ENCODE measurements around the gene TAGLN.

The TAGLN gene

DNA sequence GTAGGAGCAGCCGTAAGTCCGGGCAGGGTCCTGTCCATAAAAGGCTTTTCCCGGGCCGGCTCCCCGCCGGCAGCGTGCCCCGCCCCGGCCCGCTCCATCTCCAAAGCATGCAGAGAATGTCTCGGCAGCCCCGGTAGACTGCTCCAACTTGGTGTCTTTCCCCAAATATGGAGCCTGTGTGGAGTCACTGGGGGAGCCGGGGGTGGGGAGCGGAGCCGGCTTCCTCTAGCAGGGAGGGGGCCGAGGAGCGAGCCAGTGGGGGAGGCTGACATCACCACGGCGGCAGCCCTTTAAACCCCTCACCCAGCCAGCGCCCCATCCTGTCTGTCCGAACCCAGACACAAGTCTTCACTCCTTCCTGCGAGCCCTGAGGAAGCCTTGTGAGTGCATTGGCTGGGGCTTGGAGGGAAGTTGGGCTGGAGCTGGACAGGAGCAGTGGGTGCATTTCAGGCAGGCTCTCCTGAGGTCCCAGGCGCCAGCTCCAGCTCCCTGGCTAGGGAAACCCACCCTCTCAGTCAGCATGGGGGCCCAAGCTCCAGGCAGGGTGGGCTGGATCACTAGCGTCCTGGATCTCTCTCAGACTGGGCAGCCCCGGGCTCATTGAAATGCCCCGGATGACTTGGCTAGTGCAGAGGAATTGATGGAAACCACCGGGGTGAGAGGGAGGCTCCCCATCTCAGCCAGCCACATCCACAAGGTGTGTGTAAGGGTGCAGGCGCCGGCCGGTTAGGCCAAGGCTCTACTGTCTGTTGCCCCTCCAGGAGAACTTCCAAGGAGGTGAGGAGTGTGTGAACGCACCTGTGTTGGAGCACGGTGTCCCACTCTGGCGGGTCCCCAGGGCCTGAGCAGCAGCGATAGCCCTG lies at the start of gene TAGLN:
Gene TAGLN (plus strand): TSS at position 318 of the 863 bp plus-strand sequence. CDS start 3,644 bp downstream, outside the sequence.
- DNase-seq = no peak
- in situ Hi-C loops (cut with MboI; ENCODE audit: low pct_unique_long_range_greater_than_20kb, low sequenced_read_pairs) = no loop called here

GRCh38 chr11:117152066-117152465 lies 47.1 kb upstream of the TAGLN start:
- in situ Hi-C loops (cut with MboI; ENCODE audit: low pct_unique_long_range_greater_than_20kb, low sequenced_read_pairs) = no loop called here
- DNase-seq = no peak

DNA sequence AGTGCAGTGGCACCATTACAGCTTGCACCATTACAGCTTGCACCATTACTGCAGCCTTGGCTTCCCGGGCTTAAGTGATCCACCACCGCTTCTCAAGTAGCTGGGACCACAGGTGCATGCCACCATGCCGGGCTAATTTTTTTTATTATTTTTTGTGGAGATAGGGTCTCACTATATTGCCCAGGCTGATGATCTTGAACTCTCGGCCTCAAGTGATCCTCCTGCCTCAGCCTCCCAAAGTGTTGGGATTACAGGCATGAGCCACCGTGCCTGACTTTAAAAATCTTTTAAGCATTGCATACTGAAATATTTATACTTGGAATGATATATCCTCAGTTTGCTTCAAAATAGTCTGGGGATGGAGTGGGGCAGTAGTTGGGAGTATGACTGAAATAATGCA lies 44.7 kb upstream of the TAGLN start:
- in situ Hi-C loops (cut with MboI; ENCODE audit: low pct_unique_long_range_greater_than_20kb, low sequenced_read_pairs) = no loop called here
- DNase-seq = no peak

DNA sequence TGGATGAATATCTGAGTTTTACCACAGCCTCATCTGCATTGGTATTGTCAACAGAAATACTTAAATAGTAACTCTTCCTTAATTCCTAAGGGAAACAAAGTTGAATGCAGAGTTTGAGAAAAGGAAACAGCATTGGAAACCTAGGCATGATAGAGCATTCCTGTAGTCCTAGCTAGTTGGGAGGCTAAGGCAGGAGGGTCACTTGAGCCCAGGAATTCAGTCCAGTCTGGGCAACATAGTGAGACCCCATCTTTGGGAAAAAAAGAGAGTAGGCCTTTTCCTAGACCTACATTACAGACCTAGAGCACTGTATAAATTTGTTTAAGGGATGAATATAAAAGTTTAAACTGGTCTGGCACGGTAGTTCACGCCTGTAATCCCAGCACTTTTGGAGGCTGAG lies 41.7 kb upstream of the TAGLN start:
- no peak for DNase-seq
- in situ Hi-C loops (cut with MboI; ENCODE audit: low pct_unique_long_range_greater_than_20kb, low sequenced_read_pairs) = no loop called here

- no peak for DNase-seq
- in situ Hi-C loops (cut with MboI; ENCODE audit: low pct_unique_long_range_greater_than_20kb, low sequenced_read_pairs) = no loop called here
These were observed 39.3 kb upstream of the TAGLN start for GRCh38 chr11:117159892-117160291.

DNA sequence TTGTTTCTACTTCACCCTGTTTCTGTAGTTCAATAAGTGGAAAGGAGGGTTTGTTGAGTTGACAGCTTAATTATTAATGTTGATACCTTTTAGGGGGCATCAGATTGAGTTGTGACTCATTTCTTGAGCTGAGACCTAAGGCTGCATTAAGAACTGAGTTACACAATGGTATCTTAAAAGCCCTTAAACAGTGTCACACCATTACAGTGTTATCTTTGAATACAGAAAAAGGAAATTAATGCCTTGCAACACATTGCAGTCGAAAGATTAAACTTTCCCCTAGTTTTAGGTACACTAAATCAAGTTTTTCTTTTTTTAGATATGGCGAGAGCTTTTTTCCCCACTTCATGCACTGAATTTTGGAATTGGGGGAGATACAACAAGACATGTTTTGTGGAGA lies 38.3 kb upstream of the TAGLN start:
- in situ Hi-C loops (cut with MboI; ENCODE audit: low pct_unique_long_range_greater_than_20kb, low sequenced_read_pairs) = no loop called here
- no peak for DNase-seq

DNA sequence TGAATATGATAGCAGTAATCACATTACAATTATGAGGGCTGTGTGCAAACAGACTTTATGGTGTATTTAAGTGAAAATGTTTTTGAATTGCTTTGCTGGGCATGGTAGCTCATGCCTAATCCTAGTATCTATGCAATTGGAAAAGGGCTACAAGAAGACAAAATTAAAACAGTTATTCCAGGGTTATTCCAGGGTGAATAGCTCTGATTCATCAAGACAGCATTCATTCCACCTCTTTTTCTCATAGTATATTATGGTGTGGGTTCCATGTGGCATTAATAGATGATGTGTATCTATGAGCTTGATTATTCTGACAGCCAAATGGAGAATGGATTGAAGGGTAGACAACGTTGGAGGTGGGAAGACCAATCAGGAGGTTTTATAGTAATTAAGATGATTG lies 32.7 kb upstream of the TAGLN start:
- DNase-seq = no peak
- in situ Hi-C loops (cut with MboI; ENCODE audit: low pct_unique_long_range_greater_than_20kb, low sequenced_read_pairs) = no loop called here

DNA sequence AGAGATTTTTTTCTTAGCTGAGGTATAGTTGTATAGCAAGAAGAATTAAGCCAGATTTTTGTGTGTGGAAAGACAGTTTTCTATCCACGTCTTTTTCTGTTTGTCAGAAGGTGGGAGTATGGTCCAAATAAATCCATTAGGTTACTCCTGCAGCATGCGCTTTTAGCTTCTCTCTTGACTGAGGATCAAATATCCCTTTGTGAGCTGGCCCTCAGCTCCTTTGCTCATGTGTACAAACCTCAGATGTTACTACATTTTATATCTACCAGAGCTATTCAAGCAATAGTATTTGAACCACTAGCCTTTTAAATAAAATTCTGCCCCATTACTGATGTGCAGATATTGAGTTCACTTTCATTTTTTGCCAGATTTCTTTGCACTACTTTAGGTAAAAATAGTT lies 29.4 kb upstream of the TAGLN start:
- DNase-seq = no peak
- in situ Hi-C loops (cut with MboI; ENCODE audit: low pct_unique_long_range_greater_than_20kb, low sequenced_read_pairs) = no loop called here

- in situ Hi-C loops (cut with MboI; ENCODE audit: low pct_unique_long_range_greater_than_20kb, low sequenced_read_pairs) = no loop called here
- DNase-seq = no peak
These were observed 29.0 kb upstream of the TAGLN start for GRCh38 chr11:117170210-117170609.

GRCh38 chr11:117171007-117171403 lies 28.2 kb upstream of the TAGLN start:
- in situ Hi-C loops (cut with MboI; ENCODE audit: low pct_unique_long_range_greater_than_20kb, low sequenced_read_pairs) = no loop called here
- DNase-seq = no peak

DNA sequence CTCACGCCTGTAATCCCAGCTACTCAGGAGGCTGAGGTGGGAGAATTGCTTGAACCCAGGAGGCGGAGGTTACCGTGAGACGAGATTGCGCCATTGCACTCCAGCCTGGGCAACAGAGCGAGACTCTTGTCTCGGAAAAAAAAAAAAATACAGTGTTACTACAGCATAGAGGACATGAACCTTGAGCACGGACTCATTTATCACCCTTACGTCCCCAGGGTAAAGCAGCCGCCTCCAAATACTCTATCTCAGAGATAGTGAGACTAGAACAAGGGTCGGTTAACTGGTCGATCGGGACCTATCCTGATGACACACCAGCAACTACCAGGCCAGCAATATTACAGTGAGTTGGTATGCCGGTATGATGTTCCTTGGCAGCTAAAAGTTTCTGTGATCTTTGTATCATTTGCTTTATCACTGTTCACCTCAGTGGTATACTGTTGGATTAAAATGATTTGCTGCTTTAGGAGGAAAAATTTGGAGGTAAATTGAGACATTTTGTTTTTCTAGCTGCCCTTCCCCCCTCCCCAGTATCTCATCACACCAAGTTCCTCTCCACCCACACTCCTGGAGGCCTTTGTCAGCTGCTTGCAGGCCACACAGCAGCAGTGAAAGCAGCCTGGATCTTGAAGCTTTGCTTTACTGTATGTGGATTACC lies 27.6 kb upstream of the TAGLN start:
- no peak for DNase-seq
- in situ Hi-C loops (cut with MboI; ENCODE audit: low pct_unique_long_range_greater_than_20kb, low sequenced_read_pairs) = no loop called here

DNA sequence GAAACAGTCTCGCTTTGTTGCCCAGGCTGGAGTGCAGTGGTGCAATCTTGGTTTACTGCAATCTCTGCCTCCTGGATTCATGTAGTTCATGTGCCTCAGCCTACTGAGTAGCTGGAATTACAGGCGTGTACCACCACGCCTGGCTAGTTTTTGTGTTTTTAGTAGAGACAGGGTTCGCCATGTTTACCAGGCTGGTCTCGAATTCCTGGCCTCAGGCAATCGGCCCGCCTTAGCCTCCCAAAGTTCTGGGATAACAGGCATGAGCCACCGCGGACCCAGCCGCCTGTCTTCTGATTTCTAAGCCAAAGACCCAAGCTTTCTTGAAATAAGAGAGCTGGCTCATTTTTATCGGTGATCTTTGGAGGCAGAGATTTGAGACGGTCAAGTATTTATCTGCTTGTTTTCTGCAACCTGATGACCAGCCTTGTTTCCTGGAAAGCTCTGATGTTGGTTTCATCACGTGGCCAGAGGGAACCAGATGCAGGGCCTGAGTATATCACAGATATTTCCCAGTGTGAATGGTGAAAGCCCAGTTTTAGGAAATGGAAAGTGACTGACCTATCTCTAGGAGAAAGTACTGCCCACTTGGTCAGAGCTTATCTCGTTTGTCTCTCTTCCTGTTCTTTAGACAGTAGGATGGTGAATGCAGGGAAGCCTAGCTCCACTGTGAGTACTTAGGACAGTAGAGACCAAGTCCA lies 26.3 kb upstream of the TAGLN start:
- no peak for DNase-seq
- in situ Hi-C loops (cut with MboI; ENCODE audit: low pct_unique_long_range_greater_than_20kb, low sequenced_read_pairs) = no loop called here

GRCh38 chr11:117175104-117175503 lies 24.1 kb upstream of the TAGLN start:
- in situ Hi-C loops (cut with MboI; ENCODE audit: low pct_unique_long_range_greater_than_20kb, low sequenced_read_pairs) = no loop called here
- no peak for DNase-seq

DNA sequence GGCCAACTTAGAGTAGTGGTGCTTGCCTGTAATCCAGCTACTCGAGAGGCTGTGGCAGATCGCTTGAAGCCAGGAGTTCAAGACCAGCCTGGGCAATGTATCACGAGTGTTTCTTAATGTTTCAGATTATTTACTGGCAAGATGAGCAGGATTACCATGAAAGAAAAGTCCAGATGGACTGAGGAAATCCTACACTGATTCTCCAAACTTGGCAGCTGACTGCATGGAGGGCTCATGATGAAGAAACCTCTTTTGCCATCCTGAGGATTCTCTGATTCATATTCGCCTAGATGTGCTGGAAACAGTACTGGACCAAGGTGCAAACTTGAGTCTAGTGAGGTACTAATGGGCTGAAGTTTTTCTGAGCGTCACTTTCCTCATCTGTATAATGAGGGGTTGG lies 23.4 kb upstream of the TAGLN start:
- DNase-seq = no peak
- in situ Hi-C loops (cut with MboI; ENCODE audit: low pct_unique_long_range_greater_than_20kb, low sequenced_read_pairs) = no loop called here

- DNase-seq = no peak
- in situ Hi-C loops (cut with MboI; ENCODE audit: low pct_unique_long_range_greater_than_20kb, low sequenced_read_pairs) = no loop called here
These were observed 23.0 kb upstream of the TAGLN start for GRCh38 chr11:117176186-117176585.

DNA sequence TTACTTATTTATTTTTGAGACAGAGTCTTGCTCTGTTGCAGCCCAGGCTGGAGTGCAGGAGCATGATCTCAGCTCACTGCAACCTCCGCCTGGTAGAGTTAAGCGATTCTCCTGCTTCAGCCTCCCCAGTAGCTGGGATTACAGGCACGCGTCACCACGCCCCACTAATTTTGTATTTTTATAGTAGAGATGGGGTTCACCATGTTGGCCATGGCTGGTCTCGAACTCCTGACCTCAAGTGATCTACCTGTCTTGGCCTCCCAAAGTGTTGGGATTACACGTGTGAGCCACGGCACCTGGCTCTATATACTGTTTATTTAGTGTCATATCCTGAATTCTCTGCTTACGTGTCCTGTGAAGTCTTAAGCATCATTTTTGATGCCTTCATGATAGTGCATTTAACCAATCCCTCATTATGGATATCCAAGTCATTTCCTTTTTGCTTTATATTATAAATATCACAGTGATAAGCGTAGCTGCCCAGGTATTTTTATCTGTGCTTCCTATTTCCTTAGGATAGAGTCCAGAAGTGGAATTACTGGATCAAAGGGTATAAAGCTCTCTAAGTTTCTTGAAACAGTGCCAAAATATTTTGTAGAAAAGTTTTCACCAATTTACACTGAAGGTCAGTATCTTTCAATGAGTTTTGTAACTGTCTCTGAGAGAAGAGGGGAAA lies 21.5 kb upstream of the TAGLN start:
- in situ Hi-C loops (cut with MboI; ENCODE audit: low pct_unique_long_range_greater_than_20kb, low sequenced_read_pairs) = no loop called here
- no peak for DNase-seq

- in situ Hi-C loops (cut with MboI; ENCODE audit: low pct_unique_long_range_greater_than_20kb, low sequenced_read_pairs) = no loop called here
- peak; percentile 96 for DNase-seq
These were observed 20.7 kb upstream of the TAGLN start, which contains the start of gene SIDT2 for GRCh38 chr11:117178210-117179034. Gene SIDT2, plus strand, starts transcription at chr11:117178743. Its CDS starts 521 bp downstream, at chr11:117179264.

- peak; percentile 20 for DNase-seq
- in situ Hi-C loops (cut with MboI; ENCODE audit: low pct_unique_long_range_greater_than_20kb, low sequenced_read_pairs) = no loop called here
These were observed 19.8 kb upstream of the TAGLN start for GRCh38 chr11:117179048-117179999.

Data from KBM-7 (cell line).